Prostate gland (tissue), 2 donors: ENCODE measurements around the gene PTGER3.

Experiments used
- POLR2A ChIP-seq: fragments of 450-650 bp; IDR thresholded peaks from one replicate; pipeline ENCODE4 v1.6.1; 2016; ENCODE audit warnings: antibody characterized with exemption, mild to moderate bottlenecking
- POLR2AphosphoS5 ChIP-seq: sonication (generic); formaldehyde crosslinking; IDR thresholded peaks from one replicate; pipeline ENCODE4 v1.6.1; 2017; ENCODE audit warnings: antibody characterized with exemption
- TF ChIP-seq, protein P1 (sequence below), 4 experiments: fragments of 200-600 bp in 2 of 4; fragments of 450-650 bp in 2 of 4; sonication (generic) in 2 of 4; IDR thresholded peaks; 1 replicate in 3 of 4; 2 replicates in 1 of 4; pipeline ENCODE4 v1.5.1; 2016 to 2019; ENCODE audit warnings: antibody characterized with exemption in 4 of 4, mild to moderate bottlenecking in 2 of 4, moderate library complexity in 2 of 4

- TF ChIP-seq, protein P1, sequence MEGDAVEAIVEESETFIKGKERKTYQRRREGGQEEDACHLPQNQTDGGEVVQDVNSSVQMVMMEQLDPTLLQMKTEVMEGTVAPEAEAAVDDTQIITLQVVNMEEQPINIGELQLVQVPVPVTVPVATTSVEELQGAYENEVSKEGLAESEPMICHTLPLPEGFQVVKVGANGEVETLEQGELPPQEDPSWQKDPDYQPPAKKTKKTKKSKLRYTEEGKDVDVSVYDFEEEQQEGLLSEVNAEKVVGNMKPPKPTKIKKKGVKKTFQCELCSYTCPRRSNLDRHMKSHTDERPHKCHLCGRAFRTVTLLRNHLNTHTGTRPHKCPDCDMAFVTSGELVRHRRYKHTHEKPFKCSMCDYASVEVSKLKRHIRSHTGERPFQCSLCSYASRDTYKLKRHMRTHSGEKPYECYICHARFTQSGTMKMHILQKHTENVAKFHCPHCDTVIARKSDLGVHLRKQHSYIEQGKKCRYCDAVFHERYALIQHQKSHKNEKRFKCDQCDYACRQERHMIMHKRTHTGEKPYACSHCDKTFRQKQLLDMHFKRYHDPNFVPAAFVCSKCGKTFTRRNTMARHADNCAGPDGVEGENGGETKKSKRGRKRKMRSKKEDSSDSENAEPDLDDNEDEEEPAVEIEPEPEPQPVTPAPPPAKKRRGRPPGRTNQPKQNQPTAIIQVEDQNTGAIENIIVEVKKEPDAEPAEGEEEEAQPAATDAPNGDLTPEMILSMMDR (IDR thresholded peaks at IDR 0.05), result no peak
- TF ChIP-seq POLR2AphosphoS5 (no peak), POLR2A (no peak)
Measured at GRCh38 chr1:70979313-70979712, 68.3 kb downstream of the PTGER3 start.
